Body of pancreas (tissue), 4 donors: ENCODE data around the gene MCM10. TPM values are rescaled to one million over a fixed set of nuclear protein-coding genes. Genes with fewer than 3 reads are reported as not detected.
"Not testable (repeated sequence)": the region's sequence is repeated elsewhere in the genome, so short reads cannot be mapped to it uniquely, and the experiment has no call there.

ENCODE experiments used
- ATAC-seq: fragments of 150-250 bp; one replicate; pipeline ENCODE4 v1.9.1; 2016
- DNase-seq, 4 donors: peaks; one replicate each; pipeline ENCODE4 v3.0.0-alpha.2; 2019
- H3K27ac ChIP-seq, 4 donors: fragments of 200-600 bp; sonication (generic); 1 replicate in 3 of 4; 2 replicates in 1 of 4; pipeline versions ENCODE4 v1.5.1 to v1.6.1; 2016 to 2019; ENCODE audit warnings: mild to moderate bottlenecking in 1 of 4, mixed read lengths in 1 of 4, moderate library complexity in 1 of 4
- H3K27me3 ChIP-seq, 2 donors: fragments of 200-600 bp; sonication (generic); one replicate each; pipeline ENCODE4 v1.6.0; 2016; ENCODE audit warnings: mild to moderate bottlenecking in 1 of 2
- H3K36me3 ChIP-seq, 2 donors: fragments of 200-600 bp; sonication (generic); replicated peaks in 1 of 2; 2 replicates each; pipeline ENCODE4 v1.5.1; 2016; ENCODE audit warnings: low read depth in 2 of 2; ENCODE audit not compliant: insufficient read depth in 1 of 2
- H3K4me1 ChIP-seq: fragments of 200-600 bp; sonication (generic); one replicate; pipeline ENCODE4 v1.6.0; 2016
- H3K4me3 ChIP-seq, 2 donors: fragments of 200-600 bp; sonication (generic); 1 replicate in 1 of 2; 2 replicates in 1 of 2; pipeline ENCODE4 v1.5.1; 2016 to 2019
- H3K9me3 ChIP-seq, 3 donors: fragments of 200-600 bp; sonication (generic); 1 replicate in 2 of 3; 2 replicates in 1 of 3; pipeline ENCODE4 v1.5.1; 2016
- CTCF ChIP-seq, 7 experiments: fragments of 450-650 bp in 4 of 7; fragments of 200-600 bp in 3 of 7; sonication (generic) in 3 of 7; IDR thresholded peaks; one replicate each; pipeline ENCODE4 v1.5.1; 2016 to 2019; ENCODE audit warnings: antibody characterized with exemption in 7 of 7
- POLR2A ChIP-seq, 3 donors: fragments of 450-650 bp; IDR thresholded peaks; one replicate each; pipeline ENCODE4 v1.6.1; 2016; ENCODE audit warnings: antibody characterized with exemption in 3 of 3, mild to moderate bottlenecking in 2 of 3
- WGBS, 2 donors: methylation state at CpG; one replicate each; pipeline ENCODE4 v1.1.5; 2017; 5-methylcytosine and 5-hydroxymethylcytosine counted together
- intact Hi-C: fragments of 100-400 bp; cut with DNase I; formaldehyde crosslinking; loops from one replicate; pipeline ENCODE4 v1.15.1; 2023
- total RNA-seq, 2 donors: library from RNA; depleted of rRNA; stranded (reverse); fragments of >200 nt; gene quantifications; one replicate each; pipeline ENCODE4 v1.1.0, GENCODE V29; 2016

MCM10 gene
- total RNA-seq, 2 donors from 2014 or later, result 0.26 TPM; not detected in 1

- DNase-seq, result no peak
- H3K4me1 ChIP-seq, result no peaks in the 10 kb centered on the region
- ATAC-seq, result no peak
- H3K27ac ChIP-seq, result no peak overlapping the region
- H3K4me3 ChIP-seq, result no peak overlapping the region
- H3K27me3 ChIP-seq, result no peaks in the 10 kb centered on the region
- intact Hi-C loops, result no loop called here
- TF ChIP-seq POLR2A (IDR thresholded peaks at IDR 0.05) (no peak), CTCF (IDR thresholded peaks at IDR 0.05) (no peak)
- H3K36me3 ChIP-seq, result no peaks in the 10 kb centered on the region
- no peaks in the 10 kb centered on the region for H3K9me3 ChIP-seq
These were observed 14.2 kb upstream of the MCM10 start for GRCh38 chr10:13147161-13147560.

- ATAC-seq, result no peak
- 82 to 93% methylated on average over 3 of the region's 3 CpGs for WGBS, 2 donors
- DNase-seq, result no peak
These were observed 9.1 kb upstream of the MCM10 start for GRCh38 chr10:13152296-13152695.

GRCh38 chr10:13155860-13156259 is 5.5 kb upstream of the MCM10 start:
- H3K4me3 ChIP-seq, H3K4me1 ChIP-seq, H3K9me3 ChIP-seq, ATAC-seq, H3K36me3 ChIP-seq, H3K27me3 ChIP-seq, DNase-seq, H3K27ac ChIP-seq, intact Hi-C loops: not testable (repeated sequence)
- 78 to 81% methylated on average over 4 of the region's 4 CpGs for WGBS, 2 donors

More at GRCh38 chr10:13152296-13152695, 9.1 kb upstream of the MCM10 start:
- intact Hi-C loops, result no loop called here
- TF ChIP-seq POLR2A (IDR thresholded peaks at IDR 0.05) (no peak), CTCF (IDR thresholded peaks at IDR 0.05) (no peak)
- no peaks in the 10 kb centered on the region for H3K27me3 ChIP-seq
- H3K9me3 ChIP-seq, result no peaks in the 10 kb centered on the region
- H3K36me3 ChIP-seq, result no peaks in the 10 kb centered on the region
- no peak overlapping the region for H3K27ac ChIP-seq
- H3K4me1 ChIP-seq, result no peaks in the 10 kb centered on the region
- H3K4me3 ChIP-seq, result no peak overlapping the region

GRCh38 chr10:13158401-13158800 is 3.0 kb upstream of the MCM10 start:
- intact Hi-C loops, result no loop called here
- ATAC-seq (no peak), DNase-seq (peak in 2 of 4 donors; percentile 31 to 34)
- Histone ChIP-seq H3K4me3 (no peak overlapping the region), H3K4me1 (peaks cover 12% of the 10 kb centered on the region), H3K27me3 (no peaks in the 10 kb centered on the region), H3K36me3 (no peaks in the 10 kb centered on the region), H3K27ac (peak overlapping the region in 1 of 4 donors; percentile 24), H3K9me3 (no peaks in the 10 kb centered on the region)
- WGBS, 2 donors, result 30 to 47% methylated on average over 27 to 31 of the region's 32 CpGs
- TF ChIP-seq CTCF (IDR thresholded peaks at IDR 0.05), result no peak
- peak in 2 of 3 donors; percentile 26 to 34 for TF ChIP-seq POLR2A (IDR thresholded peaks at IDR 0.05)

GRCh38 chr10:13161857-13162271 is 506 bp downstream of the MCM10 start:
- no peaks in the 10 kb centered on the region for H3K36me3 ChIP-seq
- H3K4me3 ChIP-seq, result no peak overlapping the region
- no peak for ATAC-seq
- H3K9me3 ChIP-seq, result no peaks in the 10 kb centered on the region
- TF ChIP-seq CTCF (IDR thresholded peaks at IDR 0.05) (no peak), POLR2A (IDR thresholded peaks at IDR 0.05) (no peak)
- no peaks in the 10 kb centered on the region for H3K27me3 ChIP-seq
- no peak for DNase-seq
- 3 to 4% methylated on average over 16 to 18 of the region's 18 CpGs for WGBS, 2 donors
- intact Hi-C loops, result loop anchor here (10.0 kb wide), 1 partner anchor 143 kb away; the partner anchor contains the start of gene PHYH
- H3K27ac ChIP-seq, result no peak overlapping the region
- H3K4me1 ChIP-seq, result peaks cover 12% of the 10 kb centered on the region
